MM.1S (cell line): ENCODE measurements around the gene TCF12.

ENCODE experiments used
- DNase-seq: peaks from one replicate; pipeline ENCODE4 v3.0.0-alpha.2; 2015
- H2AFZ ChIP-seq: fragments of 300-600 bp; sonication (generic); 2 replicates; pipeline ENCODE4 v1.6.0; 2016; ENCODE audit warnings: antibody characterized with exemption, low read length
- H3F3A ChIP-seq: fragments of 300-600 bp; sonication (generic); 2 replicates; pipeline ENCODE4 v1.6.1; 2016; ENCODE audit warnings: mild to moderate bottlenecking, antibody characterized with exemption, low read length, moderate library complexity, mixed read lengths; ENCODE audit not compliant: insufficient read depth
- H3K27ac ChIP-seq: fragments of 300-600 bp; sonication (generic); 2 replicates; pipeline ENCODE4 v1.5.1; 2016; ENCODE audit warnings: mild to moderate bottlenecking, low read length
- H3K27me3 ChIP-seq: fragments of 300-600 bp; sonication (generic); replicated peaks from 2 replicates; pipeline ENCODE4 v1.6.0; 2016; ENCODE audit warnings: low read length; ENCODE audit not compliant: insufficient read depth
- H3K36me3 ChIP-seq: fragments of 300-600 bp; sonication (generic); replicated peaks from 2 replicates; pipeline ENCODE4 v1.6.1; 2016; ENCODE audit warnings: mild to moderate bottlenecking, low read length, mixed read lengths; ENCODE audit not compliant: insufficient read depth
- H3K4me1 ChIP-seq: fragments of 300-600 bp; sonication (generic); 2 replicates; pipeline ENCODE4 v1.6.1; 2016; ENCODE audit warnings: low read length, mixed read lengths
- H3K4me2 ChIP-seq: fragments of 300-600 bp; sonication (generic); 2 replicates; pipeline ENCODE4 v1.6.0; 2016; ENCODE audit warnings: low read depth, low read length
- H3K4me3 ChIP-seq: fragments of 300-600 bp; sonication (generic); 2 replicates; pipeline ENCODE4 v1.5.1; 2016; ENCODE audit warnings: low read length, mixed read lengths
- H3K79me2 ChIP-seq: fragments of 300-600 bp; sonication (generic); 2 replicates; pipeline ENCODE4 v1.6.1; 2016; ENCODE audit warnings: mixed run types, low read length, mixed read lengths
- H3K9ac ChIP-seq: fragments of 300-600 bp; sonication (generic); 2 replicates; pipeline ENCODE4 v1.6.1; 2016; ENCODE audit warnings: low read length, mixed read lengths
- H3K9me2 ChIP-seq: fragments of 300-600 bp; sonication (generic); replicated peaks from 2 replicates; pipeline ENCODE4 v1.6.1; 2016; ENCODE audit warnings: mild to moderate bottlenecking, low read length, mixed read lengths; ENCODE audit not compliant: insufficient read depth
- H3K9me3 ChIP-seq: fragments of 300-600 bp; sonication (generic); replicated peaks from 2 replicates; pipeline ENCODE4 v1.6.1; 2016; ENCODE audit warnings: mild to moderate bottlenecking, low read length, mixed read lengths; ENCODE audit not compliant: insufficient read depth
- H4K20me1 ChIP-seq: fragments of 300-600 bp; sonication (generic); 2 replicates; pipeline ENCODE4 v1.6.1; 2016; ENCODE audit warnings: mild to moderate bottlenecking, low read length, moderate library complexity, mixed read lengths; ENCODE audit not compliant: insufficient read depth
- EZH2 ChIP-seq: fragments of 300-600 bp; sonication (generic); optimal IDR thresholded peaks from 2 replicates; pipeline ENCODE3; 2017; ENCODE audit warnings: low read depth, mild to moderate bottlenecking, antibody characterized with exemption, low read length, mixed read lengths
- EZH2phosphoT487 ChIP-seq: fragments of 300-600 bp; sonication (generic); IDR thresholded peaks from 2 replicates; pipeline ENCODE4 v1.6.1; 2018; ENCODE audit warnings: antibody characterized with exemption, low read length
- TF ChIP-seq, protein P1 (sequence below): fragments of 300-600 bp; sonication (generic); IDR thresholded peaks from 2 replicates; pipeline ENCODE4 v1.5.1; 2016; ENCODE audit warnings: antibody characterized with exemption, low read length, mixed read lengths

The TCF12 gene

DNA sequence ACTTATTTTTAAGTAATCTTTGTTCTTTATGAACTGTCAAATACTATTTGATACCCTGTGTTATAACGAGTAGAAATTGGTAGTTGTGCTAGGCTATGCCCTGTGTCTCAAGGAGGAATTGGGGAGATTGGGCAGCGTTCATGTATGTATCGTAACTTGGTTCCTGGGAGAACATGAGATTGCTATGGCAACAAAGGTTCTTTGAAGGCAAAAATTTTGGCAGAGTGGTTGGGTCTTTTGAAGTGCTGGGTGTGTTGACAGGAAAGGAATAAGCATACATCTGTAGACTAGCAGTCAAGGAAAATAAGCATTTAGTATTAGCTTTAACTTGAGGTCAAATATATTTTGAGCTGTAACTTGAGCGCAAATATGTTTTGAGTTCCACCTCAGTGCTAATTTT lies 45.3 kb downstream of the TCF12 start:
- no peak overlapping the region for H3K9ac ChIP-seq
- no peak overlapping the region for H3K4me3 ChIP-seq
- no peaks in the 10 kb centered on the region for H3K4me1 ChIP-seq
- no peaks in the 10 kb centered on the region for H3K9me2 ChIP-seq
- H3K27ac ChIP-seq = no peak overlapping the region
- DNase-seq = no peak
- no peak overlapping the region for H2AFZ ChIP-seq
- no peaks in the 10 kb centered on the region for H3K9me3 ChIP-seq
- peaks cover 4% of the 10 kb centered on the region for H4K20me1 ChIP-seq
- no peaks in the 10 kb centered on the region for H3F3A ChIP-seq
- H3K27me3 ChIP-seq = no peaks in the 10 kb centered on the region
- no peaks in the 10 kb centered on the region for H3K36me3 ChIP-seq
- no peak overlapping the region for H3K4me2 ChIP-seq
- no peak for TF ChIP-seq EZH2phosphoT487
- no peak for TF ChIP-seq EZH2
- TF ChIP-seq, protein P1, sequence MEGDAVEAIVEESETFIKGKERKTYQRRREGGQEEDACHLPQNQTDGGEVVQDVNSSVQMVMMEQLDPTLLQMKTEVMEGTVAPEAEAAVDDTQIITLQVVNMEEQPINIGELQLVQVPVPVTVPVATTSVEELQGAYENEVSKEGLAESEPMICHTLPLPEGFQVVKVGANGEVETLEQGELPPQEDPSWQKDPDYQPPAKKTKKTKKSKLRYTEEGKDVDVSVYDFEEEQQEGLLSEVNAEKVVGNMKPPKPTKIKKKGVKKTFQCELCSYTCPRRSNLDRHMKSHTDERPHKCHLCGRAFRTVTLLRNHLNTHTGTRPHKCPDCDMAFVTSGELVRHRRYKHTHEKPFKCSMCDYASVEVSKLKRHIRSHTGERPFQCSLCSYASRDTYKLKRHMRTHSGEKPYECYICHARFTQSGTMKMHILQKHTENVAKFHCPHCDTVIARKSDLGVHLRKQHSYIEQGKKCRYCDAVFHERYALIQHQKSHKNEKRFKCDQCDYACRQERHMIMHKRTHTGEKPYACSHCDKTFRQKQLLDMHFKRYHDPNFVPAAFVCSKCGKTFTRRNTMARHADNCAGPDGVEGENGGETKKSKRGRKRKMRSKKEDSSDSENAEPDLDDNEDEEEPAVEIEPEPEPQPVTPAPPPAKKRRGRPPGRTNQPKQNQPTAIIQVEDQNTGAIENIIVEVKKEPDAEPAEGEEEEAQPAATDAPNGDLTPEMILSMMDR = no peak
- H3K79me2 ChIP-seq = peaks cover 50% of the 10 kb centered on the region

DNA sequence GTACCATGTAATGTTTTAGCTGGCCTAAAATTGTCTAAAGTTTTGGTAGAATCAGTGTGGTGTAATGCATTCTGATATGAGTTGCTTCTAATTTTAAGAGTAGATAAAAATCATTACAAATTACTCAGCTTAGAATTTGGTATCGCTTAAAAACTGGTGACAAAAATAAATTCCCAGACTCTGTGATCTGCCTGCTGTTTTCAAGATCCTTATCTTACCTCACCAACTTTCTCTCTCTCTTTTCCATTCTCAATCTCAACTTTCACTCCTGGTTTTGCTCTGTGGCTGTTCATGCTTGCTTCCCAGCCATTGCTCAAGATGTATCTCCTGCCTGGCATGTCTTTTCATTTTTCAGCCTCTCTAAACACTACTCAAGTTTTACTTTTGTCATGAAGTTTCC lies 45.7 kb downstream of the TCF12 start:
- no peaks in the 10 kb centered on the region for H3K27me3 ChIP-seq
- peaks cover 4% of the 10 kb centered on the region for H4K20me1 ChIP-seq
- no peak overlapping the region for H3K4me3 ChIP-seq

DNA sequence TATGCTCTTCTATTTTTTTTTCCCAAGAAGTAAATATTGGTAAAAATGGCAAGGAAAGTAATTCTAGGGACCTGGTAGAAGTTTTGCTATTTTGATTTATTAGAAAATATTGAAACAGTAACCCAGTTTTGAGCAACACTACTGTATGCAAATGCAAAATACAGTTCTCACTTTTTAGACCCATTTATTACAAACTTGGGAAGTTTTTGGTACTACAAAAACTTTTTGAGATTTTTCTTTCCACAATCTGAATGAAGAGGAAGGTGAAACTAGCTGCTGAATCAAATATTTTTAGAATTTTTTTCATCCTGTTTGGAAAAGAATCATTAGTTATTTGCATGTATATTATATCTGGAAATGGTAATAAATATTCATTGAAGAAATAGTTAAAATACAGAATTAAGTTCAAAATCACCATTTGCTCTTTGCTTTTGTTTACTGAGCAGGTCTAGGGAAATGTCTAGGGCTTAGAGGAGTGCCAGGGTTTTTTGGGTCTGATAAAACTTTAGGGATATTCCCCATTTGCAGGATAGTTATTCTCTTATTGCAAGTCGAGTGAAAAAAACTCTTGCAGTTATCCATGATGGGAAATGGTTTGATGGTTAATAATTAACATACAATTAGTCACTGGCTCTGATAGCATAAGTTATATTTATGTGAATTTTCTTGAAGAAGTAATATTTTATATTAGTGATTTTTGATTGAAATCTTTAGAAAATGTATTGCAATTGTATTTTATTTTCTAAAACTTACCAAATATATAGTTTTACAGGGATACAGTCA lies 47.0 kb downstream of the TCF12 start:
- Histone ChIP-seq H3K36me3 (no peaks in the 10 kb centered on the region), H3K27ac (no peak overlapping the region), H3K9me2 (no peaks in the 10 kb centered on the region), H4K20me1 (peaks cover 4% of the 10 kb centered on the region), H3K9me3 (no peaks in the 10 kb centered on the region), H3K9ac (no peak overlapping the region), H3K4me1 (no peaks in the 10 kb centered on the region), H3K4me2 (no peak overlapping the region), H2AFZ (no peak overlapping the region), H3K4me3 (no peak overlapping the region), H3K27me3 (no peaks in the 10 kb centered on the region), H3F3A (no peaks in the 10 kb centered on the region), H3K79me2 (peaks cover 54% of the 10 kb centered on the region)
- no peak for TF ChIP-seq EZH2phosphoT487
- TF ChIP-seq EZH2 = no peak
- TF ChIP-seq, protein P1 = no peak
- DNase-seq = no peak

More for the DNA sequence above, 45.7 kb downstream of the TCF12 start:
- no peak for DNase-seq
- Histone ChIP-seq H3K4me2 (no peak overlapping the region), H3K4me1 (no peaks in the 10 kb centered on the region), H3F3A (no peaks in the 10 kb centered on the region), H3K9ac (no peak overlapping the region), H3K36me3 (no peaks in the 10 kb centered on the region), H3K27ac (no peak overlapping the region), H3K9me3 (no peaks in the 10 kb centered on the region), H3K79me2 (peaks cover 53% of the 10 kb centered on the region), H2AFZ (no peak overlapping the region), H3K9me2 (no peaks in the 10 kb centered on the region)
- TF ChIP-seq EZH2phosphoT487 = no peak
- TF ChIP-seq EZH2 = no peak
- TF ChIP-seq, protein P1 = no peak
